Measurements from ENCODE around the gene ROBO1.
"Not testable (repeated sequence)": the region's sequence is repeated elsewhere in the genome, so short reads cannot be mapped to it uniquely, and the experiment has no call there.

Gene ROBO1

DNA sequence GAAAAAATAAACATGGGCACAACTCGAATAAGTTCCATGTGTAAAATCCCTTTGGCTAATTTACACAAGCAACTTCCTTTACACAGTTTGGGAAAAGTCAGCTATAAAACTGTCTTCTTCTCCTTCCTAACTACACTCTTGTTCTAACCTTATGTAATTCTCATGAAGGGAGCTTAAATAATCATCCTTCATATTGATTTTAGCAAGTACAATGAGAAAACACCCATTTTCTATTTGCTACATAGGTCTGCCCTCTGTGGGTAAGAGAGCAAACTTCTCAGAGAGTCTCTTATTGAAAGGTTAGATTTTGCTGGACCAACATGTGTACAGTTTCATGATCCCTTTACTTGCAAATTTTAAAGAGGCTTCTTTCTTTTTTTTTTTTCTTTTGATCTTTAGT, 398.5 kb downstream of the ROBO1 start:
- peak; percentile 2 for DNase-seq (ENCODE audit: low spot score)

DNA sequence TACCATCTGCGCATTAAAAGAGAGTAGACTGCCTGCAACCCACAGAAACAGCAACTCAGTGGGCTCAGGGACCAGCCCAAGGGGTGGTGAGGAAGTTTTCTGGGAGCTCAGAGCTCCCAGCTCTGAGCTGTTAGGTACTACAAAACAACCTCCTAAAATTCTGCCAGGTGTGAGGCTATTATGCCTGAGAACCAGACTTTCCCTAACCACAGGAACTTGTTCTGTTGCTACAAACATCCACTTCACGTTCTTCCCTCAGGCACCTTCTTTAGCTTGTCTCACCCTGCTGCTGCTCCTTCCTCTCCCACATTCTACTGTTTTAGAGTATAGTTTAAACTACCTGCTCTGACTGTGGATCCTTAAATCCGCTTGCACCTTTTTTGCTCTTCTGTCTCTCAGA, 399.4 kb downstream of the ROBO1 start:
- DNase-seq (ENCODE audit: low spot score): no peak

DNA sequence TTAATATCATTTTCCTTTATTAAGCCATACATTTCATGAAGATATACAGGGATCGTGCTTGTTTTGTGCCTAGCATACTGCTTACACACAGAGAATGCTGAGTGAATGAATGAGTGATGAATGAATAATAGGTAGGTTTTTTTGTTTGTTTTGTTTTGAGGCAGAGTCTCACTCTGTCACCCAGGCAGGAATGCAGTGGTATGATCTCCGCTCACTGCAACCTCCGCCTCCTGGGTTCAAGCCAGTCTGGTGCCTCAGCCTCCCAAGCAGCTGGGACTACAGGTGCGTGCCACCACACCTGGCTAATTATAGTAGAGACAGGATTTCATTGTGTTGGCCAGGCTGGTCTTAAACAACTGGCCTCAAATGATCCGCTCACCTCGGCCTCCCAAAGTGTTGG, 400.0 kb downstream of the ROBO1 start:
- DNase-seq (ENCODE audit: low spot score): no peak

DNA sequence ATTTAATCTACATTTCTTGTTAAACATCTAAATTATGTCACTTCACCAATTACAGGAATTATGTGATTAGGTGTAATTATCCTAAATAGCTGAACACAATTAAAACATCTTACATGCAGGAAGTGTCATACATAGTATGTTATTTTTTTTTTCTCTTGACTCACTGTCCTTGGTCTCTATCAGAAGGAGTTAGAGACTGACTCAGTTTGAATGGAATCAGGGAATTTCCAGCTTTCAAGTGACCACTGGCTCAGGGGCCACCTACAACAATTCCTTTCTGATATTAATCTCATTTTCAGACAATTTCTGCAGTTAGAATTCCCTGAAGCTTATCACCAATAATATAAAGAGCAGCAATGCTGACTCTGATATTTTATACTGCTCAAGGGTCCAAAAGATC, 400.7 kb downstream of the ROBO1 start:
- DNase-seq (ENCODE audit: low spot score): no peak

DNA sequence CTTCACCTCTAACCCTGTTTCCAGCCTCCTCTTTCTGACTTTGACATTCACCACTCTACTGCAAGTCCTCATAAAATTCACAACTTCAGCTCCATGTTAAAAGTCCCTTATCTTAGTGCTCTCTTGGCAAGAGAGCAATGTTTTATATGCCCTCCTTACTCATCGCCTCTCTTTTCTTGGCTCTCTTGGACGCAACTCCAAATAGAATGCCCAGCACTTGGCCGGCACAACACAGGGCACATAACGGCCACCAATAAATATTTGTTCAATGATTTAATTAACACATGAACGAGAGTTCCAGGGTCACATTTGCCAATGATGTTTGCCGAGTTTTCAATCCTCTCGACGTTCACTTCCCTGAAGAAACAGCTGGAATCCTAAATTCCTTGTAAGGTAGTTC, 401.4 kb downstream of the ROBO1 start:
- DNase-seq (ENCODE audit: low spot score): no peak

DNA sequence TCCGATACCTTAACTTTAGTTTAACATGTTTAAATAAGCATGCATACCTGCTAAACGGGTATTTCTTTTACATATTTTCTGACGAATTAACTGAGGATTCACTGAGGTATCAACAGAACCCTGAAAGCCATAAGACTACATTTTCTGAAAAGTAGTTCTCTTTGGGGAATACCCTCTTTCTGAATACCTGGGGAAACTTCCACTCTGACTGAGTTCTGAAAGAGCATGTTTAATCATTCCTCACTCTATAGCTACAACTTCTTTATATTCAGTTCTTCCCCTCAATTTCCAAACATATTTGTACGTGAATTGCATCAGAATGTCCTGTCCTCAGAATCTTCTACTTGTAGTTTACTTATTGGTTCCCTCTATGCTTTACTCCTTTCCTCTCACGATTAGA, 403.0 kb downstream of the ROBO1 start:
- no peak for DNase-seq (ENCODE audit: low spot score)

DNA sequence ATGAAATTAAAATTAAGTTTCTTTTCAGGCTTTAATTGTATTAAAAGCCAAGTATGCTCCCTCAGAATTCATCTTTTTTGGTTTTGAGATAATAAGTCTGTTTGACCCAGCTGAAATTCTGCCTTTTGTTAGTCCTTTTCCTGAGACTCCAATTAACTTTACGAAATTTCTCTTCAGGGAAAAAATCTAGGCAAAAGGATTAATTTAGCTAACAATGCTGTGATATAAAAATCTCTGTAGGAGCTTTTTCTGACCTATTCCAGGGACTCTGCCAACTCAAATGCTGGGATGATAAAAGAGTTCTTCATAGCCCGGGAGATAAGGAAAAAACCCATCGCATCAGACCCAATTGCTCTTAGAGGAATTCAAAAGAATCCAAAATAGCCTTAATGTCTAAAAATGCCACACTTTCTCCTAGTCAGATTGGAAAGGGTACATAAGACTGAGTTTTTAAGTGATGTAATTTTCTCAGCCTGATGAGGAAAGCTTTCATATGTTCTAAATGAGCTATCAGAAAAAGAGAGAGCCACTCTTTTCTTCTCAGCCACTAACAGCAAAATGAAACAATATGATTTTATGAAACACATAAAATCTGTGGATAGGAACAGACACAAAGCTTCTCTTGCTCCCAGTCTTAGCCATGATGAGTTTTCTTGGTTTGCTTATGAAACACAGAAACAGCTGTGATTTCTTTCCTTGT, 405.1 kb downstream of the ROBO1 start:
- DNase-seq (ENCODE audit: low spot score): no peak

DNA sequence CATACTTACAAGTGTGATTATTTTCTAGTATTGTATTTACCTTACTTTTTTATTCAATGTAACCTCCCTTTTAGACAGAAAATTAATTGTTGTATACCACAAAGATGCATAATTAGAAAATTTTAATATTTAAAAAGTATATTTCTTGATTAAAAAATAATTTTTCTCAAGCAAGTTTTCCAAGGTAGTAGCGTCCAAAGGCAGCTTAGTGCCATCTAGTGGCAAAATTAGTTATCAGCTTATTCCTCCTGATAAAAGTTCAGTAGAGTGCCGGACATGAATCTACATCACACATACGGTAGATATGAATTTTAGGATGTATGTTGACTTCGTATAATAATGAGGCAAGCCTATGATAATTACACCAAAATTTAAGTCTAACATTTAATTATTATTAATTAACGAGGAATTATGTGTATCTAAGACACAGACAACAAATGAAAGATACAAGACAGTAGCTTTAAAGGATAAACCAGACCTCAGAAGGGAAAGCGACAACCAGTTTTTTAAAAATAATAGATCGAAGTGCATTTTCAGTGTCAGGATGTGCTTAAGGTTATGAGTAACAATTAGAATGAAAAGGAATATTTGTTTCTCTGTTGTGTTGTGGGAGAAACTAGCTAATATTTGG, 405.9 kb downstream of the ROBO1 start:
- DNase-seq (ENCODE audit: low spot score): peak; percentile 52

DNA sequence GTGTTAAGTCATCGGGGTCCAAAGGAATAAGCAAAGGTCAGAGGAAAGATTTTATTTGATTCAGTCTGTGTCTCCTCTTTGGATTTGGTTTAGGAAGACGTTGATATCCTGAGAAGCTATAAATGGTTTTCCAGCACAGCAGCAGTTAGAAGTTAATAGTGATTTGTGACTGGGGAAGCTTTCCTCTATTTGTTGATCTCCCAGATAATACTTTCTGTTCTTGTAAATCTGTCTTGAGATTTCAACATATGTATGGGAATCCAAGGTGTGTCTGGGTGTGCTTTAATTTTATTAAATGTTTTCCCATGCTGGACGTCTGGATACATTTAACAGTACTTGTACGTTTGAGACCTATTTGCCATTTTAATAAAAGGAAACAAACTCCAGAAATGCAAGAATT, 409.5 kb downstream of the ROBO1 start:
- no peak for DNase-seq (ENCODE audit: low spot score)

DNA sequence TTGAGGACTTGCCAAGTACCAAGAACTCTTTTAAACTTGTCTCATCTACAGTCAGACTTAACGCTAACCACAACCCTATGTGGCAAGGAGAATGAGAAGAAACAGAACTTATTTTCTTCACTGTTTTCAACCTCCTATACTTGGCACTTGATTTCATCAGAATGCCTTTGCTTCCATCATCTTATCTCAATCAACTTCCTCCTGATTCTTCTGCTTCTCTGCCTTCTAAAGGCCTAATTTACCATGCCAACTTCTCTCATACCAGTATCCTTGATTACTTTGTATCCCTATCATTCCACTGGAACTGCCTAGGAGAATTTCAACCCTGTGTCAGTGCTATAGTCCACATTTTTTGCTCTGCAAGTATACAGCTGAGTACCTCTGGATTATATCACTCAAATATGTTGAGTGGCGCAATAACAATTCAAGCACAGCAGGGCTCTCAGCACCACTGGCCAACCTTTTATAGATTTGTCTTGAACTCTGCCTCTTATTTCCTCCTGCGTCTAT, 413.6 kb downstream of the ROBO1 start:
- no peak for DNase-seq (ENCODE audit: low spot score)

DNA sequence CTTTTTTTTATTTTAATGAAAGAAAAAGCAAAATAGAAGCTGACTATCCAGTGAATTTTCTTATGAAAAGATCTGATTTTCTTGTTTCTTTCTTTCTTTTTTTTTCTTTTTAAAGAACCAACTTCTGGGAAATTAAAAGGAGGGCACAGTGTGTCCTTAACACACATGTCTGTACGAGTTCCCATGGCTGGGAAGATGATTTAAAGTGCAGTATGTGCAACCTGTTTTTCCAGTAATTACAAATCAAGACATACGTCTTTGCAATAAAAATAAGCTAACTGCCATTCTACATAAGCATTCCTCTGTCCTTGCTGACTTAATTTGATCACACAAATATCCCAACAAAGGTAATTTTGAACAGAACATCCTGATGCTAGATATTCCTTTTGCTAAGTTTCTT, 416.1 kb downstream of the ROBO1 start:
- no peak for DNase-seq (ENCODE audit: low spot score)

DNA sequence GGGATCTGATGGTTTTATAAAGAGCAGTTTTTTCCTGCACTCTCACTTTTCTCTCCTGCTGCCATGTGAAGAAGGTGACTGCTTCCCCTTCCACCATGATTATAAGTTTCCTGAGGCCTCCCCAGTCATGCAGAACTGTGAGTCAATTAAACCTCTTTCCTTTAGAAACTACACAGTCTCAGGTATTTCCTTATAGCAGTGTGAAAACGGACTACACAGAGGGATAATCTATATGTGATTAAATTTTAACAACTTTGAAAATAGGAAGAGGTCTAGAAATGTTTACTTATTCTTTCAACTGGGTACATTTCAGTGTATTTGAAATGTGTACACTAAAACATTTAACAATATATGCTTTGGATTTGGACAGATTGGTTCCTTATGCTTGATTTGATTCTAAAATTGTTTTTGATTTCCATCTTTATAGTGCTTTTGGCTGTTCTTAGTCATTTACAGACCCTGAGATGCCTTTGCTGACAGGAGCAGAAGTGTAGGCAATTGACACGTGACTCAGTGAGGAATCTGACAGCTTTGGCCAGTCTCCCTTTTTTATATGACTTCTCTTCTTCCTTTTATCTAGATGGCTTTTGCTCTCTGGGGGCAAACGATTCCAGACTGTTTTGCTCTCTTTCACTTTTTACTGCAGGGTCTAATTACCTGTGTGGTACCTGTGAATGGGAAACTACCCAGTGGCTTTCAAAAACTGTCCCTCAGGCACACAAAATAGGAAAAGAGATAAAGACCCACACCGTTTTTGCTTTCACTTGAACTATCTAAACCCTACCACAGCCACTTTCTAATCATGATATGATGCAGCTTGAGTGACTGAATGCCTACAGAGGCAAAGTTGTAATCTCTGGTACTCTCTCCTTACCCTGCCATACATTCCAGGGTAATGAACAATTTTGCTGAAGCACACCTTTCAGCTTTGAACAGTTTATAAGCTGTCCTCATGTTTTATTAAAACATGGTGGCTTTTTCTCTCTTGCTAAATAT, 422.6 kb downstream of the ROBO1 start:
- DNase-seq (ENCODE audit: low spot score): no peak

DNA sequence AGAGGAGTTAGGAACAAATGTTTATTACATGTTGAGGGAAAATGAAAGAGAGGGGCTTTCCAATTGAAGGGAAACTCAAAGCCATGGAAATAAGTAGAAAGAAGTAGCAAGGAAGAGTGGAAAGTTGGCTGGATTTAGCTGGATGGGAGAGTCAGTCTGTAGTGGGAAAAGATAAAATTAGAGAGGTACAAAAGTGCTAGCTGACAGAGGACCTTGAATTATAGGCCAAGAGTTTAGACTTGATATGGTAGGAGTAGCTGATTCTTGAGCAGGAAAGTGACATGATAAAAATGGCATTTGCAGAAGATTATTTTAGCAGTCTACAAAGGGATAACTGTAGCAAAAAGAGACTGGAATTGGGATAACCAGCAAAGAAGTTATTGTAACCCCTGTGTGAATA, 425.8 kb downstream of the ROBO1 start:
- no peak for DNase-seq (ENCODE audit: low spot score)

DNA sequence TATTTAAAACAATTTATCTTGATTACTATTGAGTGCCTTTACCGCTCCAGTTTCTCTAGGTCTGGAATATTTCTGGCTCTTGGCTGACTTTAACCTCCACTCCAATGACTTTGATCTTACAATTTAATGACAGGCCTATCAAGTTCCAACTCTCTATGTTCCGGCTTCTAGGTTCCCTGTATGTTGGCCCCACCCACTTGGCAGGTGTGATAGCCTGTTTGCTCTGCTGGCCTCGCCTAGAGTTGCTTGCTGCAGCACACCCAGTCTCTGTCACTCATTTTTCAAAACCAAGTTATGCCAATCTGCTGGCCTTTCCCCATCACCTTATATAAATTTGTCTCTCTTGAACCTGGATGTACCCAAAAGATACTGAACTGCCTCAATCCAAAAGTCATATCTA, 428.0 kb downstream of the ROBO1 start:
- peak; percentile 41 for DNase-seq (ENCODE audit: low spot score)

DNA sequence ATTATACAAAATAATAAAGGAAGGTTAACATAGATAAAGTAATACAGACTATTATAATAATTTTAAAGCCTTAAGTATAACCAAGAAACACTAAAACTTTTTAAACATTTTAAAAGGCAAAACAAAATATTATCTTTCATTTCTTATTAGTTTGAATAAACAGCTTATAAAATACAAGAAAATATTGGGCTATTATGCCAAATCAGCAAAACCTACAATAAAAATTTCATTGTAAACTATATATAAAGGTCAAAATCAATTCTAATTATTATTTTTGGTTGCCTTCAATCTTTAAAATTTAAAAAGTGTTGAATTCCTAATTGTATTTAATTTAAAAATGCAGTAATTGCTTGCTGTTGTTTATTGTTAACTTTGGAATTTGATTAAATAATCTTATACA, 430.0 kb downstream of the ROBO1 start:
- DNase-seq (ENCODE audit: low spot score): no peak

DNA sequence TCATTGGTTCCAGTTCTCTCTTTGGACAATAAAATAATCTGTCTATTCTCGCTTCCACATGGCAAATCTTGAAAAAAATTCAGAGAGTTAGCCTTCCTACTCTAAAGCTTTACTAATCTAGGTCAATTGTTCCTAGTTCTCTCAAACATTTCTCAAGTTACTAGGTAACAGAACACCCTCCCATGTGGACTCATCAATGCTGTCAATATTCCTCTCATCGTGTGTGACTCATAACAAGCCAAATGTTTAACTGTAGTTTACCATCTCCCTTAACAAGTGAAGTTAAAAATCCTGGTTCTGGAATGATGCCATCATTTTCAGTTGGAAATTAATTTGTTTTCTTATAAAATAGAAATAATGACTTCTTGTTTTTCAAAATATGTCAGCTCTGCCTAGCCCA, 438.6 kb downstream of the ROBO1 start:
- no peak for DNase-seq (ENCODE audit: low spot score)

DNA sequence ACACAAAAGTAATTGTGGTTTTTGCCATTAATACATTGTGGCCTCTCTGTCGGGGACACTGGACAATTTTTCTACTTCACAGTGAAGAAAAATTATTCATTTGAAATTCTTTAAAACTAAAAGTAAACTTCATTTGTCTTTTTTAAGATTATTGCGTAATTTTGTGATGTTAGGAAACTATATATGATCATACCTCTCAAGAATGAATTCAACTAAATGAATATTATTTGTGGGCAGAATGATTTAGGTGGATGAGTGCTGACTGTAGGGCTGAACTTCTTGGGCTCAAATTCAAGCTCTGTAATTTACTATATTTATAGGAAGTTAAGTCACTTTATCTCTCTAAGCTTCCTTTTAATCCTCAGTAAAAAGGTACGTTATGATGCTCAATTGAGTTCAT, 441.2 kb downstream of the ROBO1 start:
- no peak for DNase-seq (ENCODE audit: low spot score)

DNA sequence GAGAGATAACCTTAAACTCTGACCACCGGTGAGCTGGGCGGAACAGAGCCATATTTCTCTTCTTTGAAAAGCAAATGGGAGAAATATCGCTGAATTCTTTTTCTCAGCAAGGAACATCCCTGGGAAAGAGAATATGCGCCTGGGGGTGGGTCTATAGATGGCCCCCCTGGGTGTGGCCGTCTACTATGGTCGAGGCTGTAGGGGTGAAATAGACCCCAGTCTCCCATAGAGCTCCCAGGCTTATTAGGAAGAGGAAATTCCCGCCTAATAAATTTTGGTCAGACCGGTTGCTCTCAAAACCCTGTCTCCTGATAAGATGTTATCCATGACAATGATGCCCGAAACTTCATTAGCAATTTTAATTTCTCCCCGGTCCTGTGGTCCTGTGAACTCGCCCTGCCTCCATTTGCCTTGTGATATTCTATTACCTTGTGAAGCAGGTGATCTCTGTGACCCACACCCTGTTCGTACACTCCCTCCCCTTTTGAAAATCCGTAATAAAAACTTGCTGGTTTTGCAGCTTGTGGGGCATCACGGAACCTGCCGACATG, 441.9 kb downstream of the ROBO1 start:
- DNase-seq (ENCODE audit: low spot score): not testable (repeated sequence)

DNA sequence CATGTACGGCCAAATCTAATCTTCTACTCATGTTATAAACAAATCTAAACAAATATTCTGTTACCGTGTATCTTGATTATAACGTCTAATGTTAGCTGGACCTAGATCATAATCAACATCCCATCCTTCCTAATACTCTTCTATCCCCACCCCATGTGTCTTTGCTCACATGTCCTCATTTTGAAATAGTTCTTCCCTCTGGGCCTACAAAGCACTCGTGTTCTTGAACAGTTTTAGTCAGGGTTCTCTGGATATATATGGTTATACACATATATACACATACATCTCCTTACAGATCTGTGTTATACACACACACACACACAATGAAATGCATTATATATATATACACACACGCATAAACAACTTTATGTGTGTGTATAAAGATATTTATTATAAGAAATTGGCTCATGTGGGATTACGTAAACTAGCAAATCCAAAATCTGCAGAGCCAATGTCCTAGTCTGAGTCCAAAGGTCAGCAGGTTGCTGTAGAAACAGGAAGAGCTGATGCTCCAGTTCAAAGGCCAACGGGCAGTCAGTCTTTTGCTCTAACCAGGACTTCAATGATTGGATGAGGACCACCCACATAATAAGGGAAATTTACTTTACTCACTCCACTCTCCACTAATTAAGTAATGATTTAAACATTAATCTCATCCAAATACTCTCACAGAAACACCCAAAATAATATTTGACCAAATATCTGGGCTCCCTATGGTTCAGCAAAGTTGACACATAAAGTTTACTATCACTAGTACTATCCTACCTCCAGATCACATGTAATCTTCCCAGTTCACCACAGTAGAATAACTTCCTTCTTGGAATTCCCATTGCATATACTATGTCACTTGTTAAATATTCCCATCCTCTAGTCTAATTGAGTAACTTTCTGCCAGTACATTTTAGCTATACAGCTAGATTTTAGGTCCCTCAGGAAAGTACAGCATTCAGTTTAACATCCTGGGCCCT, 450.0 kb downstream of the ROBO1 start:
- no peak for DNase-seq (ENCODE audit: low spot score)

DNA sequence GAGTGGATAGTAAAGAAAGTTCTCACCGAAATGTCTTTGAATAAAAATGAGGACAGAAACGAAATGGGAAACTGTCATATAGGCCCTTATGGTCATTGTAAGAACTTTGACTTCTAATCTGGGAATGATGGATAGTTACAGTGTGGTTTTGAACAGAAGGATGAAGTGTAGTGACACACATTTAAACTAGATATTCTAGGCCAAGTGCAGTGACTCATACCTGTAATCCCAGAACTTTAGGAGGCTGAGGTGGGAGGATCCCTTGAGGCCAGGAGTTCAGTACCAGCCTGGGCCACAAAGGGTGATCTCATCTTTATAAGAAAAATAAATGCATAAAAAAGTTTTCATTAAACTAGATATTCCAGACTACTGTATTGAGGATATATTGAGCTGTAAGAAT, 452.8 kb downstream of the ROBO1 start:
- no peak for DNase-seq (ENCODE audit: low spot score)

DNA sequence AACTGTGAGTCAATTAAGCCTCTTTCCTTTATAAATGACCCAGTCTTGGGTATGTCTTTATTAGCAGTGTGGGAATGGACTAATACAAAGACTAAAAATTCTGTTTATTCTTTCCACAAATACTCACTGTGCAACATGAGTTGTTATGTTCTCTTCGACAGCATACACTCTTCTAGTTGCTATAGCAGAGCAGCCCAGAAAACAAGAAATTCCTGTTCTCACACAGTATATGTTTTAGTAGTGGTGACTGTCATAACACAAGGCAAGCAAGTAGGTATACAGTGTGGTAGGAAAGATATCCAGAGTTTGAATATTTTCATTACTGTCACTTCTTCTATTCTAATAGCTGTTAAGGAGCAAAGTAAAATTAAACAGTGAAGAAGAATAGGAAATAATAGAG, 453.3 kb downstream of the ROBO1 start:
- no peak for DNase-seq (ENCODE audit: low spot score)

Measured in SW480 (cell line).